Neural cell (in vitro differentiated cells): Measurements from ENCODE around the gene GAPDHS. TPM values are rescaled to one million over a fixed set of nuclear protein-coding genes. Genes with fewer than 3 reads are reported as not detected.

Experiments used
- H2AFZ ChIP-seq: fragments of 200-600, 300-800 bp; sonication (generic), shearing (Covaris generic); 2 replicates; pipeline ENCODE4 v1.6.0; 2014; ENCODE audit warnings: low read depth, mild to moderate bottlenecking, antibody characterized with exemption, low read length, moderate library complexity
- H3F3A ChIP-seq: fragments of 200-600 bp; shearing (Covaris generic); 2 replicates; pipeline ENCODE4 v1.6.1; 2016; ENCODE audit warnings: mild to moderate bottlenecking, moderate library complexity, mixed read lengths, antibody characterized with exemption, low read length; ENCODE audit not compliant: insufficient read depth, poor library complexity, severe bottlenecking
- H3K27ac ChIP-seq: fragments of 200-600, 300-800 bp; sonication (generic), shearing (Covaris generic); 2 replicates; pipeline ENCODE4 v1.5.1; 2014; ENCODE audit warnings: mild to moderate bottlenecking, low read length, moderate library complexity
- H3K27me3 ChIP-seq: fragments of 300-800, 200-600 bp; sonication (generic), shearing (Covaris generic); 2 replicates; pipeline ENCODE4 v1.6.0; 2014; ENCODE audit warnings: mild to moderate bottlenecking, low read depth, low read length, moderate library complexity; ENCODE audit not compliant: insufficient read depth
- H3K36me3 ChIP-seq: fragments of 300-800, 200-600 bp; sonication (generic), shearing (Covaris generic); 2 replicates; pipeline ENCODE4 v1.5.1; 2014; ENCODE audit warnings: mild to moderate bottlenecking, antibody characterized with exemption, low read length, moderate library complexity; ENCODE audit not compliant: insufficient read depth
- H3K4me2 ChIP-seq: fragments of 300-800, 200-600 bp; sonication (generic), shearing (Covaris generic); 2 replicates; pipeline ENCODE4 v1.6.0; 2014; ENCODE audit warnings: mild to moderate bottlenecking, low read length
- H3K4me3 ChIP-seq: fragments of 300-800, 200-600 bp; sonication (generic), shearing (Covaris generic); 2 replicates; pipeline ENCODE4 v1.5.1; 2014; ENCODE audit warnings: mild to moderate bottlenecking, low read length, moderate library complexity
- H3K79me2 ChIP-seq: fragments of 200-600 bp; shearing (Covaris generic); replicated peaks from 2 replicates; pipeline ENCODE4 v1.6.0; 2014; ENCODE audit warnings: mild to moderate bottlenecking, low read length, moderate library complexity; ENCODE audit not compliant: insufficient read depth
- H3K9ac ChIP-seq: fragments of 300-800, 200-600 bp; sonication (generic), shearing (Covaris generic); 2 replicates; pipeline ENCODE4 v1.6.1; 2016; ENCODE audit warnings: mild to moderate bottlenecking, low read length, mixed read lengths
- H3K9me2 ChIP-seq: fragments of 200-600 bp; shearing (Covaris generic); 2 replicates; pipeline ENCODE4 v1.6.1; 2016; ENCODE audit warnings: mild to moderate bottlenecking, low read length, mixed read lengths; ENCODE audit not compliant: insufficient read depth
- H3K9me3 ChIP-seq: fragments of 200-600, 300-800 bp; sonication (generic), shearing (Covaris generic); 2 replicates; pipeline ENCODE4 v1.6.1; 2016; ENCODE audit warnings: mild to moderate bottlenecking, mixed run types, low read length, moderate library complexity, mixed read lengths
- H4K20me1 ChIP-seq: fragments of 200-600 bp; shearing (Covaris generic); 2 replicates; pipeline ENCODE4 v1.6.1; 2016; ENCODE audit warnings: mild to moderate bottlenecking, mixed run types; ENCODE audit not compliant: insufficient read depth
- EP300 ChIP-seq: fragments of 450-650 bp; conservative IDR thresholded peaks from 2 replicates; pipeline ENCODE4 v1.6.1; 2014; ENCODE audit warnings: antibody characterized with exemption, mild to moderate bottlenecking, moderate library complexity; ENCODE audit not compliant: poor library complexity, severe bottlenecking
- EZH2 ChIP-seq: fragments of 200-600, 300-800 bp; shearing (Covaris generic), sonication (generic); IDR thresholded peaks from 2 replicates; pipeline ENCODE4 v1.6.1; 2014; ENCODE audit warnings: antibody characterized with exemption, low read length, borderline replicate concordance, mild to moderate bottlenecking; ENCODE audit not compliant: insufficient read depth, poor library complexity, severe bottlenecking
- MXI1 ChIP-seq: fragments of 450-650 bp; conservative IDR thresholded peaks from 2 replicates; pipeline ENCODE4 v1.6.1; 2014; ENCODE audit warnings: antibody characterized with exemption, mild to moderate bottlenecking; ENCODE audit not compliant: poor library complexity, severe bottlenecking
- POLR2AphosphoS5 ChIP-seq: IDR thresholded peaks from 2 replicates; pipeline ENCODE4 v1.6.1; 2012
- RAD21 ChIP-seq: fragments of 450-650 bp; conservative IDR thresholded peaks from 2 replicates; pipeline ENCODE4 v1.6.1; 2014; ENCODE audit warnings: antibody characterized with exemption, mild to moderate bottlenecking, moderate library complexity
- SMC3 ChIP-seq: fragments of 450-650 bp; conservative IDR thresholded peaks from 2 replicates; pipeline ENCODE4 v1.6.1; 2014; ENCODE audit warnings: antibody characterized with exemption, mild to moderate bottlenecking, moderate library complexity; ENCODE audit not compliant: poor library complexity
- TAF1 ChIP-seq: IDR thresholded peaks from 2 replicates; pipeline ENCODE4 v1.6.1; 2012; ENCODE audit warnings: low read depth
- polyA plus RNA-seq: library from polyadenylated mRNA; depleted of rRNA; stranded (reverse); fragments of >200 nt; gene quantifications from 2 replicates; pipeline ENCODE4 v1.2.3, GENCODE V29; 2014
- TF ChIP-seq, protein P1 (sequence below): IDR thresholded peaks from 2 replicates; pipeline ENCODE4 v1.6.1; 2012; ENCODE audit warnings: borderline replicate concordance
- TF ChIP-seq, protein P2 (sequence below): fragments of 450-650 bp; IDR thresholded peaks from 2 replicates; pipeline ENCODE4 v1.5.1; 2014; ENCODE audit warnings: antibody characterized with exemption, mild to moderate bottlenecking, moderate library complexity; ENCODE audit not compliant: poor library complexity, severe bottlenecking

Gene GAPDHS
- polyA plus RNA-seq, 1 donor from 2014 or later, result not detected

DNA sequence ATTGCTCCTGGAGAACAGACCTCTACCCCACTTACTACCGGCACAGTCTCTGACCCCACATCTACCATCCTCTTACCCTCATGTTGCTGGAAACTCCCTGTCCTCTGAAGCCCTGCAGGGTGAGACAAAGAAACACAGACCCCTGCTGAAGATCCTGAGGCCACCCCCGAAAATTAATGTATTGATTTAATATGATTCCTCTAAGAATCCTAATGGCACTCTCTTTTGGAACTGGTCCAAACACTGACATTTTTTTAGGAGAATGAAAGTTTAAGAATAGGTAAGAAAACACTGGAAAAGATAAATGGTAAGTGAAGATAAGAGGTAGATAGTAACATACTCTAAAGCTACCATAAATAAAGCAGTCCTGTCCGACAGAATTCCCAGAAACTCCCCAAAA, 25.1 kb upstream of the GAPDHS start:
- Histone ChIP-seq H3K27ac (no peak overlapping the region), H2AFZ (no peak overlapping the region), H3K4me2 (no peak overlapping the region), H3K79me2 (no peaks in the 10 kb centered on the region), H3F3A (no peaks in the 10 kb centered on the region), H4K20me1 (no peaks in the 10 kb centered on the region), H3K4me3 (no peak overlapping the region), H3K9ac (no peak overlapping the region), H3K9me2 (no peaks in the 10 kb centered on the region), H3K36me3 (no peaks in the 10 kb centered on the region), H3K9me3 (no peaks in the 10 kb centered on the region), H3K27me3 (peaks cover 32% of the 10 kb centered on the region)
- no peak for TF ChIP-seq POLR2AphosphoS5
- TF ChIP-seq EP300, result no peak
- TF ChIP-seq EZH2, result no peak
- TF ChIP-seq MXI1, result no peak
- TF ChIP-seq, protein P1, sequence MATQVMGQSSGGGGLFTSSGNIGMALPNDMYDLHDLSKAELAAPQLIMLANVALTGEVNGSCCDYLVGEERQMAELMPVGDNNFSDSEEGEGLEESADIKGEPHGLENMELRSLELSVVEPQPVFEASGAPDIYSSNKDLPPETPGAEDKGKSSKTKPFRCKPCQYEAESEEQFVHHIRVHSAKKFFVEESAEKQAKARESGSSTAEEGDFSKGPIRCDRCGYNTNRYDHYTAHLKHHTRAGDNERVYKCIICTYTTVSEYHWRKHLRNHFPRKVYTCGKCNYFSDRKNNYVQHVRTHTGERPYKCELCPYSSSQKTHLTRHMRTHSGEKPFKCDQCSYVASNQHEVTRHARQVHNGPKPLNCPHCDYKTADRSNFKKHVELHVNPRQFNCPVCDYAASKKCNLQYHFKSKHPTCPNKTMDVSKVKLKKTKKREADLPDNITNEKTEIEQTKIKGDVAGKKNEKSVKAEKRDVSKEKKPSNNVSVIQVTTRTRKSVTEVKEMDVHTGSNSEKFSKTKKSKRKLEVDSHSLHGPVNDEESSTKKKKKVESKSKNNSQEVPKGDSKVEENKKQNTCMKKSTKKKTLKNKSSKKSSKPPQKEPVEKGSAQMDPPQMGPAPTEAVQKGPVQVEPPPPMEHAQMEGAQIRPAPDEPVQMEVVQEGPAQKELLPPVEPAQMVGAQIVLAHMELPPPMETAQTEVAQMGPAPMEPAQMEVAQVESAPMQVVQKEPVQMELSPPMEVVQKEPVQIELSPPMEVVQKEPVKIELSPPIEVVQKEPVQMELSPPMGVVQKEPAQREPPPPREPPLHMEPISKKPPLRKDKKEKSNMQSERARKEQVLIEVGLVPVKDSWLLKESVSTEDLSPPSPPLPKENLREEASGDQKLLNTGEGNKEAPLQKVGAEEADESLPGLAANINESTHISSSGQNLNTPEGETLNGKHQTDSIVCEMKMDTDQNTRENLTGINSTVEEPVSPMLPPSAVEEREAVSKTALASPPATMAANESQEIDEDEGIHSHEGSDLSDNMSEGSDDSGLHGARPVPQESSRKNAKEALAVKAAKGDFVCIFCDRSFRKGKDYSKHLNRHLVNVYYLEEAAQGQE, result no peak
- no peak for TF ChIP-seq SMC3
- TF ChIP-seq, protein P2, sequence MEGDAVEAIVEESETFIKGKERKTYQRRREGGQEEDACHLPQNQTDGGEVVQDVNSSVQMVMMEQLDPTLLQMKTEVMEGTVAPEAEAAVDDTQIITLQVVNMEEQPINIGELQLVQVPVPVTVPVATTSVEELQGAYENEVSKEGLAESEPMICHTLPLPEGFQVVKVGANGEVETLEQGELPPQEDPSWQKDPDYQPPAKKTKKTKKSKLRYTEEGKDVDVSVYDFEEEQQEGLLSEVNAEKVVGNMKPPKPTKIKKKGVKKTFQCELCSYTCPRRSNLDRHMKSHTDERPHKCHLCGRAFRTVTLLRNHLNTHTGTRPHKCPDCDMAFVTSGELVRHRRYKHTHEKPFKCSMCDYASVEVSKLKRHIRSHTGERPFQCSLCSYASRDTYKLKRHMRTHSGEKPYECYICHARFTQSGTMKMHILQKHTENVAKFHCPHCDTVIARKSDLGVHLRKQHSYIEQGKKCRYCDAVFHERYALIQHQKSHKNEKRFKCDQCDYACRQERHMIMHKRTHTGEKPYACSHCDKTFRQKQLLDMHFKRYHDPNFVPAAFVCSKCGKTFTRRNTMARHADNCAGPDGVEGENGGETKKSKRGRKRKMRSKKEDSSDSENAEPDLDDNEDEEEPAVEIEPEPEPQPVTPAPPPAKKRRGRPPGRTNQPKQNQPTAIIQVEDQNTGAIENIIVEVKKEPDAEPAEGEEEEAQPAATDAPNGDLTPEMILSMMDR, result no peak
- no peak for TF ChIP-seq RAD21
- TF ChIP-seq TAF1, result no peak

DNA sequence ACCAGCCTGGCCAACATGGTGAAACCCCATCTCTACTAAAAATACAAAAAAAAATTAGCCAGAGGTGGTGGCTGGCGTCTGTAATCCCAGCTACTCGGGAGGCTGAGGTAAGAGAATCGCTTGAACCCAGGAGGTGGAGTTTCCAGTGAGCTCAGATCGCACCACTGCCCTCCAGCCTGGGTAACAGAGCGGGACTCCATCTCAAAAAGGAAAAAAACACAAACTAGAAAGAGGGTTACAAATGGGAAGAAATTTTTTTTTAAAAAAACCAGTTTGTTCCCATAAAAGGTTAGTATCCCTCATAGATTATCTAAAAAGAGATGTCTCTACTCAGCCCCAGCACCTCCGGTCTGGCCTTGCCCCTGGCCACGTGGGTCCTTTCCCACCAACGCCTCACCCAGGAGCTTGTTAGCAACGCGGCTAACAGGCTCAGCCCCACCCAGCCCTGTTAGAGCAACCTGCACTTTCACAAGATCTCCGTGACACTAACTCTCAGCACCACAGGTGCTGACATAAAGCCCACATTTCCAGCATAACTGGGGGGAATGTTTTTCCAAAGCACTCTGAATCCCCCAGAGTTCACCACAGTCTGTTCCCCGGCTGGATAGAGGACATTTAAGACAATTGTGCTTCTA, 24.1 kb upstream of the GAPDHS start:
- H3K9ac ChIP-seq, result no peak overlapping the region
- no peak overlapping the region for H3K27ac ChIP-seq
- peaks cover 35% of the 10 kb centered on the region for H3K27me3 ChIP-seq
- no peaks in the 10 kb centered on the region for H3K79me2 ChIP-seq
- H4K20me1 ChIP-seq, result no peaks in the 10 kb centered on the region
- H3K4me2 ChIP-seq, result no peak overlapping the region
- H3F3A ChIP-seq, result no peaks in the 10 kb centered on the region
- TF ChIP-seq, protein P2, result no peak
- no peak overlapping the region for H2AFZ ChIP-seq
- no peaks in the 10 kb centered on the region for H3K9me3 ChIP-seq
- no peaks in the 10 kb centered on the region for H3K9me2 ChIP-seq
- no peaks in the 10 kb centered on the region for H3K36me3 ChIP-seq
- no peak overlapping the region for H3K4me3 ChIP-seq
